ENCODE measurements around the gene SEPTIN12. TPM values are rescaled to one million over a fixed set of nuclear protein-coding genes. Genes with fewer than 3 reads are reported as not detected.
A peak's percentile ranks its signal among the peaks of the same experiment; 100 is the strongest.

The SEPTIN12 gene
- polyA plus RNA-seq, 4 donors: 0.06 TPM; not detected in 3

DNA sequence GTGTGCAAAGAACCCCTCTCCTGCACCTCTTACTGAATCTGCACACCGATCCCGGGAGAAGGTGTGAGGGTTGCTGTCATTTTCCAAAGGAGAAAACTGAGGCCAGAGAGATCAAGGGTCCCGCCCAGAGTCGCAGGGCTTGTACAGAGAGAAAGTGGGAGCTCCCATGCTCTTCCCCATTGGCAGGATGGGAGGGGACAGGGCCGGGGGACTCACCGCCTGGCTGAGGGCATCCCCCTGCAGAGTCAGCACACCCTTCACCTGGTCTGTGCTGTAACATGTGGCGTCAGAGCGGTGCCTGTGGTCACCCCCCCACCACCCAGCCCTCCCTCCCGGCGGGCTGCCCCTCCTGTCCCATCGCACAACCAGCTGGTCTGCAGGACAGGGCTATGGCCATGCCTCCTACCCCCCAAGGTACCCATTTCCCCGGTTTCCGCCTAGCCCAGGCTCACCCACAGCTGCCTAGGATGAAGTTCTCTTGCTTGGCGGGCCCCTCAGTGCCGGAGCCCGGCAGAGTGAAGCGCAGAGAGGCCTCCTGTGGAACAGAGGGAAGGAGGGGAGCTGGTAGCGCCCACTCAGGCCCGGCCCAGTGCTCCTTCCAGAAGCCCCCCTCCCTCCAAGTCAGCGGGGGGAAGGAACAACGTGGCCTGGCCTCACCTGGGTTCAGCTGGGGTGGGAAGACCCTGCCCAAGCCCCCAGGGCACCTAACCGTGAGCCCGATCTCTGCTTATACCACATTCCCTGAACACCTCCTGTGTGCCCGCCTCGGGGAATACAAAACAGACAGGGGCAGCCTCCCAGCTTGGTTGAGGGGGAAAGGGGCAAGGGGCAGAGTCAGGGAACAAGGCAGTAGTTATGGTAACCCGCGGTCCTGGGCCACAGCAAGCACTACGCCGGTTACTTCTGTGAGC is 13.2 kb upstream of the SEPTIN12 start:
- Histone ChIP-seq H3K9me3 (ENCODE audit: control insufficient read depth in 2 of 2, insufficient read depth in 1 of 2, low read depth in 1 of 2, low read length in 1 of 2) (no peaks in the 10 kb centered on the region), H3K4me1 (ENCODE audit: control insufficient read depth in 3 of 3, insufficient read depth in 2 of 3, low read depth in 1 of 3, low read length in 2 of 3) (peaks cover 0 to 30% (median 2%) of the 10 kb centered on the region in 3 donors), H3K27me3 (ENCODE audit: control insufficient read depth in 3 of 3, insufficient read depth in 3 of 3, low read length in 3 of 3) (no peaks in the 10 kb centered on the region), H3K27ac (ENCODE audit: low read depth in 1 of 3, low read length in 2 of 3) (peak overlapping the region; percentile 89 to 94 (median 90)), H3K4me3 (ENCODE audit: low read depth in 1 of 3, low read length in 3 of 3) (peak overlapping the region; percentile 64 to 78 (median 71)), H3K36me3 (ENCODE audit: control insufficient read depth in 3 of 3, insufficient read depth in 2 of 3, low read depth in 1 of 3, low read length in 3 of 3) (peaks cover 4 to 75% (median 13%) of the 10 kb centered on the region in 3 donors)
- DNase-seq: peak in 1 of 2 donors; percentile 17
- FAIRE-seq: no peak
- 18 to 50% (median 35%) methylated on average over 25 to 29 of the region's 29 CpGs for WGBS, 3 donors

DNA sequence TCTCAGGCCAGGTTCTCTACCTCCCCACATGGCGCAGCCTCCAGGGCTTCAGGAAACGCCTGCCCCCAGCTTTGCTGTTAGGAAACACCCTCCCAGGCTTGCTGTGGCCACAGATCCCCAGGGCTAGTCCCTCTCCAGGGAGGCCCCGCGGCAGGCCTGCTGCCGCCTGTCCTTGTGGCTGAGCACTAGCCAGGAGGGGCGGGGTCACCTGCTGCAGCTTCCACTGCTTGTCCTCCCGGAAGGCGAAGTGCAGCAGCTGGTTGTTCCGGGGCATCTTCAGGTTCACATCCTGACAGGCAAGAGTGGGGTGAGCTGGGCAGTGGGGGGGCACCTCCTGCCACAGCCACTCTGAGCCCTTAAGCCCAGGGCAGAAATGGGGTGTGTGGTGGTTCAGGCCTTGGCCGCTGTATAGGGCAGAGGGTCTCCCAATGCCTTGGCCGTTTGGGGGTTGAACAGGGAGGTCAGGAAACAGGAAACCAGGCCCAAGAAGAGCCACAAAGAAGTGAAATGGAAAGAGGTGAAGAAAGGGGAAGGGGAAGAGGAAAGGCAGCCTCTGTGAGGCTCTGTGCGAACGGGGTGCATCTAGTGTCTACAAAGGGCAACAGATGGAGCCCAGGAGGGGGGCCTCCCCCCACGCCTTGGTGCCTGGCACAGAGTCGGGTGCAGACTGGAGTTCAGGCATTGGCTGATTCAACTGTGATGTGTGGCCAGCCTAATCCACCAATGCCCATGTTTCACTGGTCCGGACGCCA is 12.3 kb upstream of the SEPTIN12 start:
- peak overlapping the region; percentile 21 to 94 (median 90) for H3K27ac ChIP-seq (ENCODE audit: low read depth in 1 of 3, low read length in 2 of 3)
- H3K4me3 ChIP-seq (ENCODE audit: low read depth in 1 of 3, low read length in 3 of 3): no peak overlapping the region
- no peak for FAIRE-seq
- peaks cover 1 to 73% (median 9%) of the 10 kb centered on the region in 3 donors for H3K36me3 ChIP-seq (ENCODE audit: control insufficient read depth in 3 of 3, insufficient read depth in 2 of 3, low read depth in 1 of 3, low read length in 3 of 3)
- no peaks in the 10 kb centered on the region for H3K27me3 ChIP-seq (ENCODE audit: control insufficient read depth in 3 of 3, insufficient read depth in 3 of 3, low read length in 3 of 3)
- peaks cover 0 to 36% (median 2%) of the 10 kb centered on the region in 3 donors for H3K4me1 ChIP-seq (ENCODE audit: control insufficient read depth in 3 of 3, insufficient read depth in 2 of 3, low read depth in 1 of 3, low read length in 2 of 3)
- 37 to 55% (median 48%) methylated on average over 17 of the region's 17 CpGs for WGBS, 3 donors
- peak; percentile 71 to 78 for DNase-seq
- H3K9me3 ChIP-seq (ENCODE audit: control insufficient read depth in 2 of 2, insufficient read depth in 1 of 2, low read depth in 1 of 2, low read length in 1 of 2): no peaks in the 10 kb centered on the region

DNA sequence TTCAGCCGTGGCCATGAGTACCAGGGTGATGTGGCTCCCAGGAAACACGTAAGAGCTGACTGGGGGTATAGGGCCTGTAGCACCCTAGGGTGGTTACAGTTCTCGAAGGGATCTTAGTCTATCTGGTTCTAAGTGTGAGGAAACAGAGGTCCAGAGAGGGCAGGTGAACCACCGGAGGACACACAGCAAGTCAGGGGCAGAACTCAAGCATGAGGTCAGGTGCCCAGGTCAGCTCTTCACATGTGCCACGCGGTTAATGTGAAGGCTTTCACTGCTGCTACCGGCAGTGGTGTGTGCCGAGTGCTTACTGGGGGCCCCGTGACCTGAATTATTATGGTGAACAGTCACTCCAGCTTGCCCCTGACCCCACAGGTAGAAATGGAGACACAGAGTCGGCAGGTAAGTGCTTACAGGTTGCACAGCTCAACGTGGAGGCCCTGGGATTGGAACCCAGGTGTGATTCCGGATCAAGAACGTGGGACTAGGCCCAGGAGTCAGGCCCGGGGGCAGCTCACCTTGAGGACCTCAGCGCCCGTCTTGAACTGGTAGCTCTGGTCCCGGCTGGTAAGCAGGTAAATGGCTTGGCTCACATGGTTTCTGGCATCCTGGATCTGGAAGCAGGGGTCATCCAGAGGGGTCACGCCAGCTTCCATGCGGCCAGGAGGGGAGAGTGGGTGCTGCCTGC is 11.2 kb upstream of the SEPTIN12 start:
- H3K27me3 ChIP-seq (ENCODE audit: control insufficient read depth in 3 of 3, insufficient read depth in 3 of 3, low read length in 3 of 3): no peaks in the 10 kb centered on the region
- no peaks in the 10 kb centered on the region for H3K9me3 ChIP-seq (ENCODE audit: control insufficient read depth in 2 of 2, insufficient read depth in 1 of 2, low read depth in 1 of 2, low read length in 1 of 2)
- WGBS, 3 donors: 85 to 92% (median 90%) methylated on average over 19 of the region's 19 CpGs
- peaks cover under 1 to 61% (median under 1%) of the 10 kb centered on the region in 3 donors for H3K36me3 ChIP-seq (ENCODE audit: control insufficient read depth in 3 of 3, insufficient read depth in 2 of 3, low read depth in 1 of 3, low read length in 3 of 3)
- no peak for FAIRE-seq
- DNase-seq: no peak
- H3K4me1 ChIP-seq (ENCODE audit: control insufficient read depth in 3 of 3, insufficient read depth in 2 of 3, low read depth in 1 of 3, low read length in 2 of 3): peaks cover 0 to 38% (median 2%) of the 10 kb centered on the region in 3 donors
- no peak overlapping the region for H3K27ac ChIP-seq (ENCODE audit: low read depth in 1 of 3, low read length in 2 of 3)
- no peak overlapping the region for H3K4me3 ChIP-seq (ENCODE audit: low read depth in 1 of 3, low read length in 3 of 3)

DNA sequence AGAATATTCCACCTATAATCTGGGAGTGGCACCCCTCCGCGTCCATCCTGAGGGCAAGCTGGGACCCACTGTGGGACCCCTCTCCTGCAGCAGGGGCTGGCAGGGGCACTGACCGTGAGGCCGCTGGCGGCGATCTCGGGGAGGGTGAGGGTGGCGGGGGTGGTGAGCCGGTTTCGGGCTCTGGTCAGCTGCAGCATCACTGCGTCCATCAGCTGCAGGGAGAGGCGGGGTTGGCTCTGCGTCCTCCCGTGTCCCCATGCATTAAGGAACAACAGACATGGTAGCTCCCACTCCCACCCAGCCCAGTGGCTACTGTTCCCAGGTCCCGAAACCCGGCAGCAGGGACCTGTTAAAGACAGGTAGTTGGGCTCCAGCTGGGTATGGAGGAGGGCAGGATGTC is 10.3 kb upstream of the SEPTIN12 start:
- Histone ChIP-seq H3K27ac (ENCODE audit: low read depth in 1 of 3, low read length in 2 of 3) (no peak overlapping the region), H3K4me1 (ENCODE audit: control insufficient read depth in 3 of 3, insufficient read depth in 2 of 3, low read depth in 1 of 3, low read length in 2 of 3) (peaks cover 0 to 38% (median 2%) of the 10 kb centered on the region in 3 donors), H3K36me3 (ENCODE audit: control insufficient read depth in 3 of 3, insufficient read depth in 2 of 3, low read depth in 1 of 3, low read length in 3 of 3) (peaks cover 0 to 53% (median 0%) of the 10 kb centered on the region in 3 donors), H3K9me3 (ENCODE audit: control insufficient read depth in 2 of 2, insufficient read depth in 1 of 2, low read depth in 1 of 2, low read length in 1 of 2) (no peaks in the 10 kb centered on the region), H3K4me3 (ENCODE audit: low read depth in 1 of 3, low read length in 3 of 3) (no peak overlapping the region), H3K27me3 (ENCODE audit: control insufficient read depth in 3 of 3, insufficient read depth in 3 of 3, low read length in 3 of 3) (no peaks in the 10 kb centered on the region)
- DNase-seq (no peak), FAIRE-seq (no peak)
- 85 to 93% (median 86%) methylated on average over 9 to 16 of the region's 16 CpGs for WGBS, 3 donors

DNA sequence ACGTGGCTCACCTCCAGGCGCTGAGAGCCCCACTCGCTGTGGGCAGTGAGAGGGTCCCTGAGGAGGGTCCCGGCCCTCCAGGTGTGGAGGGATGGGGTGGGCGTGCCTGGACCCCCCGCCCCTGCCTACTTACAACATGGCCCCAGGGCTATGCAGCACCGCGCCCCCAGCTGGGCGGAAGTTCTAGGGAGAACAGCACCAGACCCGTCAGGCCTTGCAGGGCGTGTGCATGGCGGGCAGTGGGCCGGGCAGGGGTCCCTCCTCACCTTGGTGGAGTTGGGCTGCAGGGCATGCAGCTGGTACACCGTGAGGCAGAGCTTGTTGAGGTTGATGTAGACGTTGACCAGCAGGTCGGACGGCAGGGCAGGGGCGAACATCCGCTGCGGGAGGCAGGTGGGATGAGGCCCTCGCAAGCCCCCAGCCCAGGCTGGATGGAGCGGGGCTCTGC is 9.7 kb upstream of the SEPTIN12 start:
- peaks cover 0 to 52% (median 0%) of the 10 kb centered on the region in 3 donors for H3K36me3 ChIP-seq (ENCODE audit: control insufficient read depth in 3 of 3, insufficient read depth in 2 of 3, low read depth in 1 of 3, low read length in 3 of 3)
- H3K4me1 ChIP-seq (ENCODE audit: control insufficient read depth in 3 of 3, insufficient read depth in 2 of 3, low read depth in 1 of 3, low read length in 2 of 3): peaks cover 0 to 38% (median 2%) of the 10 kb centered on the region in 3 donors
- no peaks in the 10 kb centered on the region for H3K27me3 ChIP-seq (ENCODE audit: control insufficient read depth in 3 of 3, insufficient read depth in 3 of 3, low read length in 3 of 3)
- H3K9me3 ChIP-seq (ENCODE audit: control insufficient read depth in 2 of 2, insufficient read depth in 1 of 2, low read depth in 1 of 2, low read length in 1 of 2): no peaks in the 10 kb centered on the region
- no peak overlapping the region for H3K27ac ChIP-seq (ENCODE audit: low read depth in 1 of 3, low read length in 2 of 3)
- 90 to 94% (median 92%) methylated on average over 22 of the region's 22 CpGs for WGBS, 3 donors
- FAIRE-seq (no peak), DNase-seq (no peak)
- H3K4me3 ChIP-seq (ENCODE audit: low read depth in 1 of 3, low read length in 3 of 3): no peak overlapping the region

DNA sequence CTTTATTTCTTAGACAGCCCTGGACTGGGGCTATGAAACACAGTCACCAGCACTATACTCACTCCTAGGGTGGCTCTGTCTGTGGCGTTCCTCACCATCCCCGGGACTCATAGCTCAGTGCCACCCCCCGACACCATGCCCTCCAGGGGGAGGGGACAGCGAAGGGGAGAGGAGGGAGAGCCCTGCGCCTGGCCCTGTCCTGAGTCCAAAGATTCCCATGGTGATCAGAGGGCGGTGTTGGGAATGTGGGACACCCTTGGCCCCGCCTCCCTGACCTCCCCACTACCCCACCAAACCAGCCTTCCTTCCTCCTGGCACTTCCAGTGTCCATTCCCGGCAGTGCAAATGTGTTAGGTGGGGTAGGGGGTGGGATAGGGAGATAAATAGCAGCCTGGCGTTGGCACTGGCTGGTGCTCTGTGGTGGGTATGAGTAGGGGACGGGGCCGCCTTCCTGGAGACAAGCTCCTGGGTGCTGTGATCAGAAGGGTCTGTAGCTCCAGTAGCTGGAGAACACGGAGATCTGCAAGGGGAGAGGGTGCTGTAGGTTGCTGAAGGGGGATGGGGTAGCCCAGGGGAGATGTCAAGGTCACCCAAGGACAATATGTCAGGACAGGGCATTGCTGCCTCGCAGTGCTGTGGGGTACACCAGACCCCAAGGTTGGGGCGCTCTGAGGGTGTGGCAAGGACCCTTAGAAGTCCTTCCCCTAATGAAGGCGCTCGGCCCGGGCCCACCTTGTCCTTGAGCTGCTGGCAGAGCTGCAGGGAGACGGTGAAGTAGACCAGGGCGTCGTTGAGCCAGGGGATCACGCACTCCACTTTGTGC is 9.0 kb upstream of the SEPTIN12 start:
- peak overlapping the region in 2 of 3 donors; percentile 15 to 37 for H3K27ac ChIP-seq (ENCODE audit: low read depth in 1 of 3, low read length in 2 of 3)
- H3K4me3 ChIP-seq (ENCODE audit: low read depth in 1 of 3, low read length in 3 of 3): peak overlapping the region in 1 of 3 donors; percentile 26
- H3K27me3 ChIP-seq (ENCODE audit: control insufficient read depth in 3 of 3, insufficient read depth in 3 of 3, low read length in 3 of 3): no peaks in the 10 kb centered on the region

DNA sequence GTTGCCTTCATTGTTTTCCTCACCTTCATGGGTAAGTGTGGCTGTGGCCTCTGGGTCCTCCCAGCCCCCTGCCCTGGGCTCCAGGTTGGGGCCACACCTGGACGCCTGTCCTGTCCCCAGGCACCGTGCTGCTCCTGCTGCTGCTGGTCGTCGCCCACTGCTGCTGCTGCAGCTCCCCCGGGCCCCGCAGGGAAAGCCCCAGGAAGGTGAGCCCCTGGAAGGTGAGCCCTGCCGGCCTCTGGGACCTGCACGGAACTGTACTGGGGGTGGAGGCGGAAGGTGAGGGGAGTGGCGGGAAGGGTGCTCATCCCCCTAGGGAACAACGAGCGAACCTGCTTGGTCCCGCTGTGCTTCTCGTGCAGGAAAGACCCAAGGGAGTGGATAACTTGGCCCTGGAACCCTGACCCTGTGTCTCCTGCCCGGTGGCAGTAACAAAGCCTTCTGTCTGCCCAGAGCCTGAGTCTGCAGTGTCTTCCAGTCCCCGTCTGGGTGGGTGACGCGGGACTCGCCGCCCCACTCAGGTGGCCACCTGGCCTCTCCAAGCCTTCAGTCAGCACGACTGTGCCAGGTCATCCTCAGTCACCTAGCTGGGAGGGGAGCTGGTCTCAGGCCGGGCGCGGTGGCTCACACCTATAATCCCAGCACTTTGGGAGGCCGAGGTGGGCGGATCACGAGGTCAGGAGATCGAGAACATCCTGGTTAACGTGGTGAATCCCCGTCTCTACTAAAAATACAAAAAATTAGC is 7.9 kb upstream of the SEPTIN12 start:
- H3K36me3 ChIP-seq (ENCODE audit: control insufficient read depth in 3 of 3, insufficient read depth in 2 of 3, low read depth in 1 of 3, low read length in 3 of 3): peaks cover 0 to 49% (median 0%) of the 10 kb centered on the region in 3 donors
- peaks cover 0 to 31% (median 2%) of the 10 kb centered on the region in 3 donors for H3K4me1 ChIP-seq (ENCODE audit: control insufficient read depth in 3 of 3, insufficient read depth in 2 of 3, low read depth in 1 of 3, low read length in 2 of 3)
- 35 to 79% (median 48%) methylated on average over 29 to 30 of the region's 30 CpGs for WGBS, 3 donors
- peak overlapping the region; percentile 51 to 76 (median 68) for H3K4me3 ChIP-seq (ENCODE audit: low read depth in 1 of 3, low read length in 3 of 3)
- FAIRE-seq: no peak
- H3K9me3 ChIP-seq (ENCODE audit: control insufficient read depth in 2 of 2, insufficient read depth in 1 of 2, low read depth in 1 of 2, low read length in 1 of 2): no peaks in the 10 kb centered on the region
- DNase-seq: peak in 1 of 2 donors; percentile 40
- H3K27me3 ChIP-seq (ENCODE audit: control insufficient read depth in 3 of 3, insufficient read depth in 3 of 3, low read length in 3 of 3): no peaks in the 10 kb centered on the region
- H3K27ac ChIP-seq (ENCODE audit: low read depth in 1 of 3, low read length in 2 of 3): peak overlapping the region; percentile 43 to 64 (median 52)

More for the DNA sequence above, 9.0 kb upstream of the SEPTIN12 start:
- DNase-seq (peak; percentile 59 to 87), FAIRE-seq (no peak)
- Histone ChIP-seq H3K4me1 (ENCODE audit: control insufficient read depth in 3 of 3, insufficient read depth in 2 of 3, low read depth in 1 of 3, low read length in 2 of 3) (peaks cover 0 to 38% (median 2%) of the 10 kb centered on the region in 3 donors), H3K36me3 (ENCODE audit: control insufficient read depth in 3 of 3, insufficient read depth in 2 of 3, low read depth in 1 of 3, low read length in 3 of 3) (peaks cover 0 to 52% (median 0%) of the 10 kb centered on the region in 3 donors), H3K9me3 (ENCODE audit: control insufficient read depth in 2 of 2, insufficient read depth in 1 of 2, low read depth in 1 of 2, low read length in 1 of 2) (no peaks in the 10 kb centered on the region)
- WGBS, 3 donors: 69 to 84% (median 72%) methylated on average over 20 to 21 of the region's 21 CpGs

All from small intestine (tissue), 7 donors.